Gastrocnemius medialis (tissue), 4 donors: Measurements from ENCODE around the gene MED12.

ENCODE experiments used
- POLR2A ChIP-seq, 2 donors: fragments of 450-650 bp; IDR thresholded peaks; one replicate each; pipeline ENCODE4 v1.6.1; 2017; ENCODE audit warnings: antibody characterized with exemption in 2 of 2, mild to moderate bottlenecking in 2 of 2, moderate library complexity in 2 of 2
- TF ChIP-seq, protein P1 (sequence below), 5 experiments: fragments of 450-650 bp in 3 of 5; fragments of 200-600 bp in 2 of 5; sonication (generic) in 2 of 5; IDR thresholded peaks in 4 of 5; conservative IDR thresholded peaks in 1 of 5; 1 replicate in 4 of 5; 2 replicates in 1 of 5; pipeline ENCODE4 v1.5.1; 2016 to 2019; ENCODE audit warnings: antibody characterized with exemption in 5 of 5, mild to moderate bottlenecking in 3 of 5, moderate library complexity in 3 of 5

DNA sequence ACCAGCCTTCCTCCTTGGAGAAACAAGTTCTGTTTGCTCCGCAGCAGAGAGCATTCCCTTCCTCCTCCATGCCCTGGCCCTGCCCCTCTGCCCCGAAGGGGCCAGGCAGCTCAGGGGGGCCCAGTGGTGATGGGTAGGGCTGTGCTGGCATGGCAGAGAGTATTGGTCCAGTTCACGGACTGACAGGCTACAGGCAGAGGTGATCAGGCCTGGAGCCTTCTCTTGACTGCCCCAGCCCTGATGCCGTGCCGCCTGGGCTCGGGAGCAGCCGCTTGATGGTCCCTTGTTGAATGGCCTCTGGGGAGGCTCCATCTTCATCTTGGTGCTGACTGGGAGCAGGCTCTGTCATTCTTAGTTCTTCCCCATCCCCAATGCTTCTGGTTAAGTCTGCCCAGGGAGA, 35.8 kb downstream of the MED12 start:
- TF ChIP-seq, protein P1, sequence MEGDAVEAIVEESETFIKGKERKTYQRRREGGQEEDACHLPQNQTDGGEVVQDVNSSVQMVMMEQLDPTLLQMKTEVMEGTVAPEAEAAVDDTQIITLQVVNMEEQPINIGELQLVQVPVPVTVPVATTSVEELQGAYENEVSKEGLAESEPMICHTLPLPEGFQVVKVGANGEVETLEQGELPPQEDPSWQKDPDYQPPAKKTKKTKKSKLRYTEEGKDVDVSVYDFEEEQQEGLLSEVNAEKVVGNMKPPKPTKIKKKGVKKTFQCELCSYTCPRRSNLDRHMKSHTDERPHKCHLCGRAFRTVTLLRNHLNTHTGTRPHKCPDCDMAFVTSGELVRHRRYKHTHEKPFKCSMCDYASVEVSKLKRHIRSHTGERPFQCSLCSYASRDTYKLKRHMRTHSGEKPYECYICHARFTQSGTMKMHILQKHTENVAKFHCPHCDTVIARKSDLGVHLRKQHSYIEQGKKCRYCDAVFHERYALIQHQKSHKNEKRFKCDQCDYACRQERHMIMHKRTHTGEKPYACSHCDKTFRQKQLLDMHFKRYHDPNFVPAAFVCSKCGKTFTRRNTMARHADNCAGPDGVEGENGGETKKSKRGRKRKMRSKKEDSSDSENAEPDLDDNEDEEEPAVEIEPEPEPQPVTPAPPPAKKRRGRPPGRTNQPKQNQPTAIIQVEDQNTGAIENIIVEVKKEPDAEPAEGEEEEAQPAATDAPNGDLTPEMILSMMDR (IDR thresholded peaks at IDR 0.05 in 4 of 5, conservative IDR thresholded peaks at IDR 0.05 in 1 of 5) = no peak
- TF ChIP-seq POLR2A (IDR thresholded peaks at IDR 0.05) = no peak
